K562 (cell line): ENCODE results near the gene POU2AF1. TPM values are rescaled to one million over a fixed set of nuclear protein-coding genes. Genes with fewer than 3 reads are reported as not detected.

Experiments used
- AFF1 ChIP-seq, 2 experiments: fragments of 450-650 bp; IDR thresholded peaks; 2 replicates each; pipeline ENCODE4 v1.6.1; 2018; ENCODE audit warnings: mild to moderate bottlenecking in 2 of 2, low read depth in 1 of 2; ENCODE audit not compliant: partially characterized antibody in 2 of 2
- CBX2 ChIP-seq: fragments of 200-600 bp; sonication (generic); IDR thresholded peaks from one replicate; pipeline ENCODE4 v1.6.1; 2012; ENCODE audit warnings: mild to moderate bottlenecking, low read length, inconsistent platforms; ENCODE audit not compliant: insufficient read depth, poor library complexity, severe bottlenecking
- HCFC1 ChIP-seq: IDR thresholded peaks from 2 replicates; pipeline ENCODE4 v1.6.1; 2012; ENCODE audit warnings: low read depth, low read length, improper control_type of control experiment
- KDM1A ChIP-seq, 2 experiments: fragments of 450-650 bp; IDR thresholded peaks; 2 replicates each; pipeline ENCODE4 v1.6.1; 2016; ENCODE audit warnings: mild to moderate bottlenecking in 2 of 2
- PHF21A ChIP-seq: fragments of 450-650 bp; IDR thresholded peaks from 2 replicates; pipeline ENCODE4 v1.6.1; 2017; ENCODE audit warnings: low read depth, borderline replicate concordance
- RCOR1 ChIP-seq, 2 experiments: IDR thresholded peaks; 2 replicates each; pipeline ENCODE4 v1.6.1; 2012; ENCODE audit warnings: low read depth in 2 of 2, low read length in 2 of 2, borderline replicate concordance in 1 of 2, improper control_type of control experiment in 1 of 2
- THRB ChIP-seq: fragments of 450-650 bp; formaldehyde crosslinking; conservative IDR thresholded peaks from 2 replicates; pipeline ENCODE4 v1.4.0; 2022; ENCODE audit warnings: mild to moderate bottlenecking, missing genetic modification characterization
- YY1 ChIP-seq, 3 experiments: IDR thresholded peaks; 2 replicates each; pipeline ENCODE4 v1.6.1; 2011; ENCODE audit warnings: low read length in 2 of 3, mild to moderate bottlenecking in 2 of 3, moderate library complexity in 2 of 3, borderline replicate concordance in 1 of 3, control low read depth in 1 of 3, low read depth in 1 of 3; ENCODE audit not compliant: insufficient read depth in 3 of 3, insufficient replicate concordance in 2 of 3, control insufficient read depth in 1 of 3, insufficient read length in 1 of 3; ENCODE audit errors: extremely low read depth in 1 of 3
- polyA plus RNA-seq, 8 experiments: library from polyadenylated mRNA; depleted of rRNA in 4 of 8; stranded (reverse) in 5 of 8; unstranded in 3 of 8; fragments of >200 nt; fragmentation: Nextera tagmentation in 2 of 8; fragmentation: Illumina TruSeq in 1 of 8; extraction: Ambion mirVana in 2 of 8; extraction: Trizol in 1 of 8; gene quantifications; 2 replicates each; pipeline versions ENCODE4 v1.2.1 to v1.2.3, GENCODE V29; 2011 to 2014; ENCODE audit warnings: inconsistent platforms in 1 of 8, missing spikeins in 1 of 8
- total RNA-seq, 7 experiments: library from RNA; depleted of rRNA in 6 of 7; stranded (reverse); fragments of >200 nt in 6 of 7; fragmentation: Illumina TruSeq in 2 of 7; extraction: Trizol in 2 of 7; gene quantifications; 2 replicates each; pipeline versions ENCODE4 v1.2.1 to v1.2.3, GENCODE V29; 2011 to 2021; ENCODE audit warnings: low replicate concordance in 1 of 7
- TF ChIP-seq, protein P1 (sequence below), 2 experiments: fragments of 450-650 bp; IDR thresholded peaks; 2 replicates each; pipeline ENCODE4 v1.6.1; 2016; ENCODE audit warnings: mild to moderate bottlenecking in 2 of 2, borderline replicate concordance in 1 of 2, low read depth in 1 of 2, moderate library complexity in 1 of 2

The POU2AF1 gene
- total and polyA plus RNA-seq, 9 of the 15 experiments (the other 6 are each of a cell fraction or from before 2014, with no cell fraction given) = 0.09 TPM; not detected in 8

DNA sequence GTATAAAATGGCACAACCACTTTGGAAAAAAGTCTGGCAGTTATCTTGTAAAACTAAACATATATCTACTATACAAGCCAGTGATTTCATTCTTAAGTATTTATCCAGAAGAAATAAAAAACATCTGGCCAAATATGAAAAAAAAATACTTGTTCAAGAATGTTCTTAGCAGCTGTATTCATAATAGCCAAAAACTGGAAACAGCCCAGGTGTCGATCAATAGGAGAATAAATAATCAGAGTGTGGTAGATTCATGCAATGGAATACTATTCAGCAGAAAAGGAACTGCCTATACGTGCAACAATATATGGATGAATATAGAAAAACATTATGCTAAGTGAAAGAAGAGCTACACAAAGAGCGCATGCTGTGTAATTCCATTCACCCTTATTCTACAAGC lies 36.7 kb downstream of the POU2AF1 start (continued):
- TF ChIP-seq, protein P1, sequence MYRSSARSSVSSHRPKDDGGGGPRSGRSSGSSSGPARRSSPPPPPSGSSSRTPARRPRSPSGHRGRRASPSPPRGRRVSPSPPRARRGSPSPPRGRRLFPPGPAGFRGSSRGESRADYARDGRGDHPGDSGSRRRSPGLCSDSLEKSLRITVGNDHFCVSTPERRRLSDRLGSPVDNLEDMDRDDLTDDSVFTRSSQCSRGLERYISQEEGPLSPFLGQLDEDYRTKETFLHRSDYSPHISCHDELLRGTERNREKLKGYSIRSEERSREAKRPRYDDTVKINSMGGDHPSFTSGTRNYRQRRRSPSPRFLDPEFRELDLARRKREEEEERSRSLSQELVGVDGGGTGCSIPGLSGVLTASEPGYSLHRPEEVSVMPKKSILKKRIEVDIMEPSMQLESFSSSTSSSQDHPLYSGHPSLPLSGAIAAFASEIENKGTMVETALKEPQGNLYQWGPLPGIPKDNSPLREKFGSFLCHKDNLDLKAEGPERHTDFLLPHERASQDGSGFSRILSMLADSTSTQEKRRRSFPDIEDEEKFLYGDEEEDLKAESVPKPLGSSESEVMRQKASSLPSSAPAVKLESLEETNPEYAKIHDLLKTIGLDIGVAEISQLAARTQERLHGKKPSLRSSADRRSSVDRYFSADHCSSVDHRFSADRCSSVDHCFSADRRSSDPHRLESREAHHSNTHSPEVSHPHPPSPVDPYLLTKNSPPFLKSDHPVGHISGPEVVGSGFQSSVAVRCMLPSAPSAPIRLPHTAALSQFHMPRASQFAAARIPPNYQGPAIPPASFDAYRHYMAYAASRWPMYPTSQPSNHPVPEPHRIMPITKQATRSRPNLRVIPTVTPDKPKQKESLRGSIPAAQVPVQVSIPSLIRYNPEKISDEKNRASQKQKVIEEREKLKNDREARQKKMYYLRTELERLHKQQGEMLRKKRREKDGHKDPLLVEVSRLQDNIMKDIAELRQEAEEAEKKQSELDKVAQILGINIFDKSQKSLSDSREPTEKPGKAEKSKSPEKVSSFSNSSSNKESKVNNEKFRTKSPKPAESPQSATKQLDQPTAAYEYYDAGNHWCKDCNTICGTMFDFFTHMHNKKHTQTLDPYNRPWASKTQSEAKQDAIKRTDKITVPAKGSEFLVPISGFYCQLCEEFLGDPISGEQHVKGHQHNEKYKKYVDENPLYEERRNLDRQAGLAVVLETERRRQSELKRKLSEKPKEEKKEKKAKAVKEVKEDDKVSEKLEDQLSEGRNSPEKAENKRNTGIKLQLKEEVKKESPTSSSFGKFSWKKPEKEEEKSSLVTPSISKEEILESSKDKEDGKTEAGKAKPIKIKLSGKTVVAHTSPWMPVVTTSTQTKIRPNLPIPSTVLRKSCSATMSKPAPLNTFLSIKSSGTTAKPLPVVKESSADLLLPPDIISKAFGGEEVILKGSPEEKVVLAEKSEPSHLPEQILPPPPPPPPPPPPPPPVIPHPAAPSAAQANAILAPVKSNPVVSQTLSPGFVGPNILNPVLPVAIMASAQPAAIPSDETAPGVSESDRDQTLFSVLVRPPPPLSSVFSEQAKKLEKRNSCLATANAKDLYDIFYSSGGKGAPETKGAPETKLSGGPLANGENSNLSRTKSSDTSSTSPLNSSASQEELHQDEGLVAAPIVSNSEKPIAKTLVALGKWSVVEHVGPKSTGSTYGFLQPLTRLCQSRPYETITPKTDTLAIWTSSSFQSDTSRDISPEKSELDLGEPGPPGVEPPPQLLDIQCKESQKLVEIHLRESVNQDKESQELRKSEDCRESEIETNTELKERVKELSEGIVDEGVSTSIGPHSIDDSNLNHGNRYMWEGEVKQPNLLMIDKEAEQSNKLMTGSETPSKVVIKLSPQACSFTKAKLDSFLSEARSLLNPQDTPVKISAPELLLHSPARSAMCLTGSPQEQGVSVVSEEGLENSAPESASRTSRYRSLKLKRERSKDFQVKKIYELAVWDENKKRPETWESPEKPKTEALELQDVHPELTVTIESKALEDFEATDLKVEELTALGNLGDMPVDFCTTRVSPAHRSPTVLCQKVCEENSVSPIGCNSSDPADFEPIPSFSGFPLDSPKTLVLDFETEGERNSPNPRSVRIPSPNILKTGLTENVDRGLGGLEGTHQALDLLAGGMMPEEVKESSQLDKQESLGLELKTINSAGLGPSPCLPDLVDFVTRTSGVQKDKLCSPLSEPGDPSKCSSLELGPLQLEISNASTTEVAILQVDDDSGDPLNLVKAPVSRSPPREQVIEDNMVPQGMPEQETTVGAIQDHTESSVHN (IDR thresholded peaks at IDR 0.05; ENCODE audit: borderline replicate concordance in 1 of 2, low read depth in 1 of 2) = no peak
- TF ChIP-seq THRB (CRISPR knock-in tag) = no peak
- no peak for TF ChIP-seq AFF1 (IDR thresholded peaks at IDR 0.05; ENCODE audit: low read depth in 1 of 2, partially characterized antibody in 2 of 2)
- TF ChIP-seq PHF21A = no peak
- no peak for TF ChIP-seq HCFC1
- TF ChIP-seq YY1 (IDR thresholded peaks at IDR 0.05; ENCODE audit: borderline replicate concordance in 1 of 3, control insufficient read depth in 1 of 3, extremely low read depth in 1 of 3, insufficient read depth in 3 of 3, insufficient read length in 1 of 3, insufficient replicate concordance in 2 of 3, low read depth in 1 of 3, low read length in 2 of 3) = no peak
- no peak for TF ChIP-seq CBX2
- no peak for TF ChIP-seq RCOR1 (IDR thresholded peaks at IDR 0.05; ENCODE audit: borderline replicate concordance in 1 of 2, low read depth in 2 of 2, low read length in 2 of 2)
- TF ChIP-seq KDM1A (IDR thresholded peaks at IDR 0.05) = no peak
